ENCODE data around the gene SMIM22.

The SMIM22 gene

GRCh38 chr16:4796982-4797804 lies 2.0 kb downstream of the SMIM22 start:
- DNase-seq, result no peak

GRCh38 chr16:4797805-4798252 lies 2.7 kb downstream of the SMIM22 start:
- DNase-seq, result no peak

GRCh38 chr16:4798456-4798855 lies 3.3 kb downstream of the SMIM22 start:
- no peak for DNase-seq

GRCh38 chr16:4799171-4799855 lies 4.1 kb downstream of the SMIM22 start:
- no peak for DNase-seq

- no peak for DNase-seq
Measured at GRCh38 chr16:4800290-4801041, 5.3 kb downstream of the SMIM22 start.

- no peak for DNase-seq
Measured at GRCh38 chr16:4801051-4801961, 6.1 kb downstream of the SMIM22 start.

- peak; percentile 93 for DNase-seq
Measured at GRCh38 chr16:4801962-4802658, 6.9 kb downstream of the SMIM22 start, which contains the start of gene ROGDI. ROGDI (minus strand) TSS chr16:4802633; CDS start chr16:4802571, 62 bp downstream.

GRCh38 chr16:4802659-4803287 lies 7.6 kb downstream of the SMIM22 start:
- peak; percentile 93 for DNase-seq

- DNase-seq, result no peak
Measured at GRCh38 chr16:4803401-4803844, 8.3 kb downstream of the SMIM22 start.

GRCh38 chr16:4803898-4804762 lies 9.0 kb downstream of the SMIM22 start:
- DNase-seq, result no peak

- DNase-seq, result no peak
Measured at GRCh38 chr16:4805231-4805630, 10.1 kb downstream of the SMIM22 start.

GRCh38 chr16:4806280-4806679 lies 11.1 kb downstream of the SMIM22 start:
- DNase-seq, result no peak

- no peak for DNase-seq
Measured at GRCh38 chr16:4811242-4811641, 16.1 kb downstream of the SMIM22 start.

GRCh38 chr16:4811773-4812172 lies 16.6 kb downstream of the SMIM22 start:
- no peak for DNase-seq

GRCh38 chr16:4813251-4814003 lies 18.3 kb downstream of the SMIM22 start:
- DNase-seq, result no peak

- no peak for DNase-seq
Measured at GRCh38 chr16:4814046-4814445, 18.9 kb downstream of the SMIM22 start.

- DNase-seq, result no peak
Measured at GRCh38 chr16:4814542-4815173, 19.5 kb downstream of the SMIM22 start.

- no peak for DNase-seq
Measured at GRCh38 chr16:4820652-4821051, 25.5 kb downstream of the SMIM22 start.

- DNase-seq, result no peak
Measured at GRCh38 chr16:4825196-4825595, 30.0 kb downstream of the SMIM22 start.
